Mononuclear cell (primary cell): ENCODE data around the gene SPNS2. TPM values are rescaled to one million over a fixed set of nuclear protein-coding genes. Genes with fewer than 3 reads are reported as not detected.

ENCODE experiments used
- H3K27me3 ChIP-seq: 2 replicates; pipeline ENCODE4 v1.6.0; 2011; ENCODE audit warnings: low read length, control low read depth; ENCODE audit not compliant: insufficient read depth
- H3K4me1 ChIP-seq: 2 replicates; pipeline ENCODE4 v1.5.1; 2011; ENCODE audit warnings: mild to moderate bottlenecking, low read length, control low read depth; ENCODE audit not compliant: insufficient read depth
- H3K4me3 ChIP-seq: 2 replicates; pipeline ENCODE4 v1.5.1; 2011; ENCODE audit warnings: mild to moderate bottlenecking, low read length, moderate library complexity
- H3K9me3 ChIP-seq: 2 replicates; pipeline ENCODE4 v1.5.1; 2011; ENCODE audit warnings: low read depth, mild to moderate bottlenecking, control low read depth, low read length
- total RNA-seq: library from RNA; depleted of rRNA; stranded (reverse); fragments of >200 nt; gene quantifications from one replicate; pipeline ENCODE4 v1.2.3, GENCODE V29; 2012

Gene SPNS2
- total RNA-seq, 1 donor, result 0.10 TPM

GRCh38 chr17:4518901-4519300, 20.2 kb downstream of the SPNS2 start:
- H3K27me3 ChIP-seq, result no peaks in the 10 kb centered on the region
- no peaks in the 10 kb centered on the region for H3K4me1 ChIP-seq
- no peaks in the 10 kb centered on the region for H3K9me3 ChIP-seq
- no peak overlapping the region for H3K4me3 ChIP-seq

- H3K9me3 ChIP-seq, result no peaks in the 10 kb centered on the region
- H3K4me1 ChIP-seq, result no peaks in the 10 kb centered on the region
- no peak overlapping the region for H3K4me3 ChIP-seq
- no peaks in the 10 kb centered on the region for H3K27me3 ChIP-seq
These were observed 20.7 kb downstream of the SPNS2 start for GRCh38 chr17:4519361-4519788.

DNA sequence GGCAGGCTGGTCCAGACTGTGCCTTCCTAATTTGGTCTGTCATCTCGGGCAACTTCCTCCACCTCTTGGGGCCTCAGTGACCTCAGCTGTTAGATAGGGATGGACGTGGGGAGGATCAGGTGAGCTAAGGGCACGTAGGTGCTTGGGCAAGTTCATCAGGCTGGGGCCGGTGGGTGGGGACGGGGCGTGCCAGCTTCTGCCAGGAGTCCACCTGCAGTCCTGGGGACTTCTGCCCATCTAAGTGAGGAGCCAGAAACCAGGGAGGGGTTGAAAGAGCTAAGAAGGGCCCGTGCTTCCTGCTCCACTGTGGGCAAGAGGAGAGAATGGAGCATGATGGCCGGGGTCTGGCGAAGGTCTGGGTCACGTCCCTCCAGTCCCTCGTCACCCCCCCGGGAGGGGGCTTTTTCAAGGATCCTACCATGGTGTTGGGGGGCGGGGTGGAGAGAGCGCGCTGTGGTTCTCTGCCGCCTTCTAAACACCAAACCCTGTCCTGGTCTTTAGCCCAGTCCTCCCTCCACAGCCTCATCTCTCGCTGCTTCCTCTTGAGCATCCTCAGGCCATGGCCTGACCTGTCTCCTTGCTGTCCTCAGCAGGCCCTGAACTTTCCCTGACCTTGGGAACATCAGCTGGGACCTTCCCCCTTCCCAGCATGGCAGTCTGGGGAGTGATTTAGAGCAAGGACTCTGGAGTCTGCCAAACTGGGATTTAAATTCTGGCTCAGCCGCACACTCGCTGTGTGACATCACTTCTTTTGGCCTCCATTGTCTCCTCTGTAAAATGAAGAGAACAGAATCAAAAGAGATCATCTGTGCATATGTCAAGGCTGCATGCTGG, 21.6 kb downstream of the SPNS2 start:
- H3K4me1 ChIP-seq, result no peaks in the 10 kb centered on the region
- no peaks in the 10 kb centered on the region for H3K27me3 ChIP-seq
- H3K4me3 ChIP-seq, result no peak overlapping the region
- H3K9me3 ChIP-seq, result no peaks in the 10 kb centered on the region

GRCh38 chr17:4520894-4521600, 22.4 kb downstream of the SPNS2 start:
- H3K9me3 ChIP-seq, result no peaks in the 10 kb centered on the region
- H3K4me1 ChIP-seq, result no peaks in the 10 kb centered on the region
- no peak overlapping the region for H3K4me3 ChIP-seq
- no peaks in the 10 kb centered on the region for H3K27me3 ChIP-seq

GRCh38 chr17:4522661-4523060, 24.0 kb downstream of the SPNS2 start:
- Histone ChIP-seq H3K27me3 (no peaks in the 10 kb centered on the region), H3K4me3 (no peak overlapping the region), H3K4me1 (no peaks in the 10 kb centered on the region), H3K9me3 (no peaks in the 10 kb centered on the region)

DNA sequence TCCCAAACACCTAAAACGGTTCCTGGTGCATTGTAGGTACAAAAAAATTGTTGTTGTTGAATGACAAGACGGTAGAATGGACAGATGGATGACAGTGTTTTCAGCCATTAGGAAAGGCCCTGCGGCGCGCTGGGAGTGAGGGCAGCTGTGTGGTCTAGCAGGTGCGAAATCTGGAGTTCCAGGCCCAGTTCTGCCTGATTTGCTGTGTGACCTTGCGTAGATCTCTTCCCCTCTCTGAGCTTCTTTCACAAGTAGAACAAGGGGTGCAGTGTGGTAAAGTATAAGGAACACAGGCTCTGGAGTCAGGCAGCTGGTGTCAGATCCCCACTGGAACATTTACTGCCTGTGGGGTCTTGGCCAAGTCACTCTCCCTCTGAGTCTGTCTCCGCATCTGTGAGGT, 25.3 kb downstream of the SPNS2 start:
- no peaks in the 10 kb centered on the region for H3K9me3 ChIP-seq
- H3K4me3 ChIP-seq, result no peak overlapping the region
- H3K27me3 ChIP-seq, result no peaks in the 10 kb centered on the region
- no peaks in the 10 kb centered on the region for H3K4me1 ChIP-seq

DNA sequence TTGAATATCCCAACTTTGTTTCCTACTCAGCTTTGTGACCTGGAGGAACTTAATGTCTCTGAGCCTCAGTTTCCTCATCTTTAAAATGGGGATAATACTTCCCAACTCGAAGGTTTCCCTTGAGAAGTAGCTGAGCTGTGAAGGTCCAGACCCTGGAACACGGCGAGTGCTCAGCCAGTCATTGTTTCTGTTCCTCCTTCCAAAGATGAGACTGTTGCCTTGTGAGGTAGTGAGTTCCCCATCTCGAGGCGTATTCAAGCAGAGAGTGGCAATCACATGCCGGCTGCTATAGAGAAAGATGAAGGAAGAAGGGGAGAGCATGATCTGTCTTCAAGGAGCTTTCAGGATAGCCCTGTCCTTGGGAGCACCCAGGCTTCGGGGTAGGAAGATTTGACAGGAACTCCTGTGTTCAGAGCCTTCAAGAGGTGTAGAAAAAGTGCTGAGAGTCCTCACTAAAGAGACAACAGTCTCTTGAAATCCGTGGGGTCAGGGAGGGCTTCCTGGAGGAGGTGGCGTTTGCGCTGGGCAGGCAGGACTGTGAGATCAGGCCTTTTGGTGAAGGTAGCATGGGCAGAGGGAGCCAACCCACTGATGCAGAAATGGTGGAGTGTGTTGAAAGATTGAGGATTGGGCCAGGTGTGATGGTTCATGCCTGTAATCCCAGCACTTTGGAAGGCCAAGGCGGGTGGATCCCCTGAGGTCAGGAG, 27.2 kb downstream of the SPNS2 start:
- no peaks in the 10 kb centered on the region for H3K9me3 ChIP-seq
- H3K27me3 ChIP-seq, result no peaks in the 10 kb centered on the region
- H3K4me3 ChIP-seq, result no peak overlapping the region
- no peaks in the 10 kb centered on the region for H3K4me1 ChIP-seq

DNA sequence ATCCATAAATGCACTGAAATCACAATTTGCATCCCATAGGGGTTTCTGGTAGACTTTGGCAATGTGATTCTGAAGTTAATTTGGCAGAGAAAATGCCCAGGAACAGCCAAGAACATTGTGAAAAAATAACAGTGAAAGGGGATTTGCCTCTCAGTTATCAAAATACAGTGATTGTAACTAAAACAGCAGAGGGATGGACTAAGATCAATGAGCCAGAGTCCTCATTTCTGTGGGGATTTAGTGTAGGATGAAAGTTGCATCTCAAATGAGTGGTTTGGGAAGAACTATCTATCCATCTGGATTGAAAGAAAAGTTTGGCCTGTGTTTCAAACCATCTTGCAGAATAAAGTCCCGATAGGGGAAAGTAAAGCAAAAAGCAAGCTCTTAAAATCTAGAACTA, 28.5 kb downstream of the SPNS2 start:
- H3K4me3 ChIP-seq, result no peak overlapping the region
- no peaks in the 10 kb centered on the region for H3K9me3 ChIP-seq
- no peaks in the 10 kb centered on the region for H3K27me3 ChIP-seq

GRCh38 chr17:4527566-4528125, 29.0 kb downstream of the SPNS2 start:
- Histone ChIP-seq H3K27me3 (no peaks in the 10 kb centered on the region), H3K4me1 (no peaks in the 10 kb centered on the region), H3K4me3 (no peak overlapping the region), H3K9me3 (no peaks in the 10 kb centered on the region)

More for the DNA sequence above, 28.5 kb downstream of the SPNS2 start:
- no peaks in the 10 kb centered on the region for H3K4me1 ChIP-seq

- H3K27me3 ChIP-seq, result no peaks in the 10 kb centered on the region
- no peaks in the 10 kb centered on the region for H3K4me1 ChIP-seq
- H3K9me3 ChIP-seq, result no peaks in the 10 kb centered on the region
- H3K4me3 ChIP-seq, result no peak overlapping the region
These were observed 31.0 kb downstream of the SPNS2 start for GRCh38 chr17:4529533-4530152.

DNA sequence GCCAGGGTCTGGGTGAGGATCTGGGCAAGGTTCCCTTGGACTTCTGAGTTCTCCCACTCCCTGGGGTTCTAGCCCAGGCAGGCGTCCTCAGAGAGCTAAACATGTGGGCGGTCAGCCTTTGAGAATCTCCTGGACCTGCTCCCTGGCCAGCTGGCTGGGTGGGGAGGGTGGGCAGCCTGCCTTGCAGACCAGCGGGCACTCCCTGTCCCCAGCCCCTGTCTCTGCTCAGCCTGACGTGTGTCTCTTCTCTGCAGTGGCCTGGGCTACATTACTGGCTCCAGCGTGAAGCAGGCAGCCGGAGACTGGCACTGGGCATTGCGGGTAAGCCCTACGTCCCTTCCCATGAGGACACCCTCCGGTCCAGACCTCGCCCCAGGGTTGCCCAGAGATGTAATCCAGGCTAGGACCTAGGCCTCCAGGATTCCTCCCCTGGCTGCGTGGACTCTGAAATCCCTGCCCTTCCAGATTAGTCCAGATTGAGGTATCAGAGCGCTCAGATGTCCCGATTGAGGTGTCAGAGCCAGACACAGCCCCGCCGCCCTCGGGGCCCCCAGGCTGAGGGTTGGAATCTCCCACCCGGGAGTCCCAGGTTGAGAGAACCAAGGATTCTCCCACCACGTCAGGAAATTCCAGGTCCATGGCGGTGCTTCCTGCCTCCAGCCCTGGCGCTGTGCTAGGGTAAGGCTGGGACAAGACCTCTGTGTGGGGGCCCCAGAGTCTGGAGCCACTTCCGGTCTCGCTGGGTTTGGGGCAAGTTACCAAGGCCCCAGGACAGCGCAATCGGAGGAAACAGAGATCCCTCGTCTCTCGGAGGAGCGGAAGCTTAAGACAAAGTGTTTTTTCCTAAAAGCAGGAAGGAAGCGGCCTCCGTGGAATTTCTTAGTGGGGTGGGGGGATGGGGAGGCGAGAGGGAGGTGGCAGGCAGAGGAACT, 32.4 kb downstream of the SPNS2 start:
- Histone ChIP-seq H3K4me1 (peaks cover 1% of the 10 kb centered on the region), H3K27me3 (no peaks in the 10 kb centered on the region), H3K9me3 (no peaks in the 10 kb centered on the region), H3K4me3 (no peak overlapping the region)

DNA sequence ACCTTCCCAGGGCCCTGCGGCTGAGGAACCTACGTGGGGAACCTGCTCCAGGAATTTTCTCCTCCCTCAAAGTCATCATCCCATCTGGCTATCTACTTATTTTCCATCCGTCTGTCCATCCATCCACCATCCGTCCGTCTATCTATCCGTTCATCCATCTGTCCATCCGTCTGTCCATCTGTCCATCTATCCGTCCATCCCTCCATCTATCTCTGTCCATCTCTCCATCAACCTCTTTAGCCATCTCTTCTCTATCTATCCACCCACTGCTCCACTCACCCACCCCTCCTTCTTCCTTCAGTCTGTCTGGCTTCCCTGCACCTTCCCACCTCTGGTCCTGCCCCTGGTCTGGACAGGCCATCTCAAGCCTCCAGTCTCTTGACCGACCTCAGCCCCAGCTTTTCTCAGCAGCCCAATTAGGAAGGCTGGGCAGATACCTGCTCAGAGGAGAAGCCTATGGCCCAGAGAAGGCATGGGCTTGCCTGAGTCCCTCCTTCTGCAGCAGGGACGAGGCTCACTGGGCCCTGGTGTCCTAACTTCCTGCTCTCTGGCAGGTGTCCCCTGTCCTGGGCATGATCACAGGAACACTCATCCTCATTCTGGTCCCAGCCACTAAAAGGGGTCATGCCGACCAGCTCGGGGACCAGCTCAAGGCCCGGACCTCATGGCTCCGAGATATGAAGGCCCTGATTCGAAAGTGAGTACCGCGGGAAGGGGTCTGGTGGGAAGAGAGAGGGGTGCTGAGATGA, 33.5 kb downstream of the SPNS2 start:
- no peak overlapping the region for H3K4me3 ChIP-seq
- H3K27me3 ChIP-seq, result no peaks in the 10 kb centered on the region
- H3K9me3 ChIP-seq, result no peaks in the 10 kb centered on the region
- H3K4me1 ChIP-seq, result peaks cover 11% of the 10 kb centered on the region

- H3K27me3 ChIP-seq, result no peaks in the 10 kb centered on the region
- no peaks in the 10 kb centered on the region for H3K9me3 ChIP-seq
- no peak overlapping the region for H3K4me3 ChIP-seq
- H3K4me1 ChIP-seq, result peaks cover 11% of the 10 kb centered on the region
These were observed 34.3 kb downstream of the SPNS2 start for GRCh38 chr17:4532860-4533522.
